A673 (cell line): ENCODE results near the gene TCFL5. TPM values are rescaled to one million over a fixed set of nuclear protein-coding genes. Genes with fewer than 3 reads are reported as not detected.

ENCODE experiments used
- BruUV-seq: library from RNA; stranded (reverse); fragments of 400-500 nt; replicated peaks from 2 replicates; lab custom pipeline; 2021; lab: Mats Ljungman, UMichigan
- CTCF ChIA-PET: fragments of 300-600 bp; sonication (Branson Sonifier 250); formaldehyde crosslinking; loops from one replicate; lab custom pipeline; 2022; ENCODE audit warnings: antibody characterized with exemption; lab: Charles Lee
- POLR2A ChIA-PET: fragments of 300-600 bp; sonication (Branson Sonifier 250); formaldehyde crosslinking; loops from one replicate; lab custom pipeline; 2022; ENCODE audit warnings: antibody characterized with exemption; ENCODE audit not compliant: low non-redundant PET; lab: Charles Lee
- DNase-seq: peaks from one replicate; pipeline ENCODE4 v3.0.0-alpha.2; 2015; ENCODE audit warnings: low spot score
- H3K27ac ChIP-seq: fragments of 200-600 bp; sonication (generic); 2 replicates; pipeline ENCODE4 v1.5.1; 2016; ENCODE audit warnings: mixed run types, low read depth, mild to moderate bottlenecking, mixed read lengths, antibody characterized with exemption, low read length; ENCODE audit not compliant: poor library complexity, severe bottlenecking
- H3K27me3 ChIP-seq: fragments of 200-600 bp; sonication (generic); replicated peaks from 2 replicates; pipeline ENCODE4 v1.6.1; 2017; ENCODE audit warnings: mixed run types, low read depth, mild to moderate bottlenecking, mixed read lengths, antibody characterized with exemption, low read length; ENCODE audit not compliant: insufficient read depth, poor library complexity
- H3K36me3 ChIP-seq: fragments of 200-600 bp; sonication (generic); 2 replicates; pipeline ENCODE4 v1.6.1; 2016; ENCODE audit warnings: mixed run types, mild to moderate bottlenecking, mixed read lengths, antibody characterized with exemption, low read length; ENCODE audit not compliant: insufficient read depth, poor library complexity, severe bottlenecking
- H3K4me1 ChIP-seq: fragments of 200-600 bp; sonication (generic); 2 replicates; pipeline ENCODE4 v1.6.1; 2017; ENCODE audit warnings: mixed run types, mild to moderate bottlenecking, mixed read lengths, antibody characterized with exemption, low read length; ENCODE audit not compliant: insufficient read depth, poor library complexity, severe bottlenecking
- H3K4me3 ChIP-seq: fragments of 200-600 bp; sonication (generic); 2 replicates; pipeline ENCODE4 v1.5.1; 2016; ENCODE audit warnings: low read depth, mixed run types, mild to moderate bottlenecking, mixed read lengths, low read length; ENCODE audit not compliant: poor library complexity, severe bottlenecking
- H3K9me3 ChIP-seq: fragments of 200-600 bp; sonication (generic); 2 replicates; pipeline ENCODE4 v1.6.1; 2016; ENCODE audit warnings: mixed run types, low read depth, mild to moderate bottlenecking, mixed read lengths, antibody characterized with exemption, low read length; ENCODE audit not compliant: poor library complexity, severe bottlenecking
- CTCF ChIP-seq: fragments of 300-800, 200-600 bp; sonication (generic); conservative IDR thresholded peaks from 2 replicates; pipeline ENCODE4 v1.5.1; 2017; ENCODE audit warnings: low read depth, mild to moderate bottlenecking, antibody characterized with exemption, low read length, moderate library complexity, mixed read lengths
- EZH2 ChIP-seq: fragments of 200-600 bp; sonication (generic); IDR thresholded peaks from 2 replicates; pipeline ENCODE4 v1.6.1; 2017; ENCODE audit warnings: borderline replicate concordance, low read depth, mild to moderate bottlenecking, mixed read lengths, antibody characterized with exemption, low read length; ENCODE audit not compliant: poor library complexity, severe bottlenecking
- intact Hi-C: fragments of 100-400 bp; cut with micrococcal nuclease; formaldehyde crosslinking; loops from one replicate; pipeline ENCODE4 v1.10.0; 2022; ENCODE audit not compliant: unreplicated experiment
- total RNA-seq: library from RNA; stranded (reverse); gene quantifications from 2 replicates; pipeline ENCODE4 v1.2.3, GENCODE V29; 2021

TCFL5 gene
- total RNA-seq, 1 experiment from 2014 or later: 13.9 TPM

- no peaks in the 10 kb centered on the region for H3K27me3 ChIP-seq
- peaks cover 22% of the 10 kb centered on the region for H3K4me1 ChIP-seq
- DNase-seq: no peak
- ChIA-PET POLR2A (no interaction called here), CTCF (no interaction called here)
- no TSS peak for BruUV-seq
- H3K9me3 ChIP-seq: no peaks in the 10 kb centered on the region
- H3K4me3 ChIP-seq: no peak overlapping the region
- TF ChIP-seq EZH2: no peak
- no peak for TF ChIP-seq CTCF
- intact Hi-C loops: no loop called here
- peaks cover 18% of the 10 kb centered on the region for H3K36me3 ChIP-seq
- no peak overlapping the region for H3K27ac ChIP-seq
These were observed 20.8 kb upstream of the TCFL5 start for GRCh38 chr20:62882426-62882825.

DNA sequence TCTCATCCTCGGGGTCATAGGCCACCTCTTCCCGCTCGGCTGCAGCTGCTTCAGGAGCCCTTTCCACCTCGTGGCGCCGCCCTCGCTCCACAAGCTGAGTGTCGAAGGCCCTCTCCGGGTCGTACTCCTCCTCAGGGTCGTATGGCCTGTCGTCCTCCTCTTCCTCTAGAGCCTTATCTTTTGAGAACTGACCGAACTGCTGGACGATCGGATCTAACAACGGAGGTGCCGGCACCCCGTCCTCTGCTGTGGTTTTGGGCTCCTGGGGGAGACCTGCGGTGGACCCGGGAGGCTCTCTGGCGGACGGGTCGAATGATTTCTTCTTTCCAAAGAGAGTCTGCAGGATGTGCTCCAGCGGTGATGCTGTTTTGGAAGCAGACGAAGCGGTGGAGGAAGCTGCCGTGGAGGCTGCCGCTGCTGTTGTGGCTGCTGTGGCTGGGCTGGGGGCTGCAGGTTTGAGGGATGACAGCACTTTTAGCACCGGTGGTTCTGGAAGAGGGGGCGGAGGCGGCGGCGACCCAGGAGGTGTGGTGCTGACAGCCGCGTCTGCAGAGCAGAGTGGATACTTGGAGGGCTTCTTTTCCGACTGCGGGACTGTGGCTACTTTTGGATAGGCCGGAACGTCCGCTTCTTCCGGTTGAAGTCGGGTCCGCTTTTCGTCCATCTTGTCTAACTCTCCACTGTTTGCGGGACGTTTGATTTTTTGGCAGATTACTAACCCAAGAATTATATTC is 20.2 kb upstream of the TCFL5 start:
- no peak for DNase-seq
- no peaks in the 10 kb centered on the region for H3K9me3 ChIP-seq
- intact Hi-C loops: no loop called here
- ChIA-PET POLR2A (no interaction called here), CTCF (no interaction called here)
- BruUV-seq: TSS peak; percentile 14
- H3K4me3 ChIP-seq: no peak overlapping the region
- TF ChIP-seq EZH2 (no peak), CTCF (no peak)
- H3K36me3 ChIP-seq: peaks cover 15% of the 10 kb centered on the region
- H3K27ac ChIP-seq: no peak overlapping the region
- peaks cover 18% of the 10 kb centered on the region for H3K4me1 ChIP-seq
- no peaks in the 10 kb centered on the region for H3K27me3 ChIP-seq

- Histone ChIP-seq H3K27ac (no peak overlapping the region), H3K4me1 (peaks cover 17% of the 10 kb centered on the region), H3K9me3 (no peaks in the 10 kb centered on the region), H3K36me3 (peaks cover 12% of the 10 kb centered on the region), H3K4me3 (no peak overlapping the region), H3K27me3 (no peaks in the 10 kb centered on the region)
- DNase-seq: no peak
- BruUV-seq: no TSS peak
- no peak for TF ChIP-seq EZH2
- no peak for TF ChIP-seq CTCF
- POLR2A ChIA-PET: no interaction called here
- intact Hi-C loops: no loop called here
- CTCF ChIA-PET: no interaction called here
These were observed 19.5 kb upstream of the TCFL5 start for GRCh38 chr20:62880935-62881661.
